Naive thymus-derived CD8-positive, alpha-beta T cell (primary cell): ENCODE data around the gene ABCD4. TPM values are rescaled to one million over a fixed set of nuclear protein-coding genes. Genes with fewer than 3 reads are reported as not detected.
A peak's percentile ranks its signal among the peaks of the same experiment; 100 is the strongest.

ENCODE experiments used
- ATAC-seq, 2 donors: fragments of 150-1000 bp; cut with Tn5 transposase in 1 of 2; sonication (Bioruptor Pico), chemical (Tn5 transposase) in 1 of 2; 1 replicate in 1 of 2; 2 replicates in 1 of 2; pipeline ENCODE4 v1.10.0; 2021; ENCODE audit warnings: mild to moderate bottlenecking in 2 of 2, moderate library complexity in 2 of 2
- POLR2A ChIA-PET: fragments of 350-600 bp; sonication (Branson Sonifier 250); formaldehyde crosslinking; loops from one replicate; lab custom pipeline; 2021; ENCODE audit warnings: antibody characterized with exemption; lab: Charles Lee
- DNase-seq, 10 donors: peaks; one replicate each; pipeline versions ENCODE4 v3.0.0 to v3.0.0-alpha.2; 2020 to 2022
- H3K27ac Mint-ChIP-seq, 10 donors: one replicate each; pipeline ENCODE4 v1.8.0; 2020 to 2022; ENCODE audit warnings: mild to moderate bottlenecking in 10 of 10, mixed read lengths in 10 of 10, moderate library complexity in 4 of 10, inconsistent platforms in 1 of 10
- H3K27me3 Mint-ChIP-seq, 5 donors: one replicate each; pipeline ENCODE4 v1.8.0; 2021 to 2022; ENCODE audit warnings: mixed read lengths in 5 of 5
- H3K36me3 Mint-ChIP-seq, 3 donors: one replicate each; pipeline ENCODE4 v1.8.0; 2020 to 2022; ENCODE audit warnings: mixed read lengths in 3 of 3, mild to moderate bottlenecking in 2 of 3, inconsistent platforms in 1 of 3
- H3K4me1 Mint-ChIP-seq, 4 donors: one replicate each; pipeline ENCODE4 v1.8.0; 2021 to 2022; ENCODE audit warnings: mixed read lengths in 4 of 4
- H3K4me3 Mint-ChIP-seq, 10 donors: one replicate each; pipeline ENCODE4 v1.8.0; 2020 to 2022; ENCODE audit warnings: mild to moderate bottlenecking in 10 of 10, mixed read lengths in 10 of 10, moderate library complexity in 6 of 10, inconsistent platforms in 1 of 10
- H3K9me3 Mint-ChIP-seq, 9 donors: one replicate each; pipeline ENCODE4 v1.8.0; 2020 to 2022; ENCODE audit warnings: mixed read lengths in 9 of 9, mild to moderate bottlenecking in 3 of 9, inconsistent platforms in 1 of 9, moderate library complexity in 1 of 9
- polyA plus RNA-seq, 3 donors: library from polyadenylated mRNA; unstranded; fragments of 300-500 nt; fragmentation: Illumina TruSeq; gene quantifications; one replicate each; pipeline ENCODE4 v1.2.3, GENCODE V29; 2021
- total RNA-seq, 8 experiments: library from RNA in 2 of 8; stranded (reverse) in 2 of 8; gene quantifications; one replicate each; pipeline ENCODE4 v1.2.3 and lab custom pipeline; 2021 to 2026

ABCD4 gene
- total and polyA plus RNA-seq, 5 experiments from 2014 or later = 20.2 to 116 (median 24.0) TPM

DNA sequence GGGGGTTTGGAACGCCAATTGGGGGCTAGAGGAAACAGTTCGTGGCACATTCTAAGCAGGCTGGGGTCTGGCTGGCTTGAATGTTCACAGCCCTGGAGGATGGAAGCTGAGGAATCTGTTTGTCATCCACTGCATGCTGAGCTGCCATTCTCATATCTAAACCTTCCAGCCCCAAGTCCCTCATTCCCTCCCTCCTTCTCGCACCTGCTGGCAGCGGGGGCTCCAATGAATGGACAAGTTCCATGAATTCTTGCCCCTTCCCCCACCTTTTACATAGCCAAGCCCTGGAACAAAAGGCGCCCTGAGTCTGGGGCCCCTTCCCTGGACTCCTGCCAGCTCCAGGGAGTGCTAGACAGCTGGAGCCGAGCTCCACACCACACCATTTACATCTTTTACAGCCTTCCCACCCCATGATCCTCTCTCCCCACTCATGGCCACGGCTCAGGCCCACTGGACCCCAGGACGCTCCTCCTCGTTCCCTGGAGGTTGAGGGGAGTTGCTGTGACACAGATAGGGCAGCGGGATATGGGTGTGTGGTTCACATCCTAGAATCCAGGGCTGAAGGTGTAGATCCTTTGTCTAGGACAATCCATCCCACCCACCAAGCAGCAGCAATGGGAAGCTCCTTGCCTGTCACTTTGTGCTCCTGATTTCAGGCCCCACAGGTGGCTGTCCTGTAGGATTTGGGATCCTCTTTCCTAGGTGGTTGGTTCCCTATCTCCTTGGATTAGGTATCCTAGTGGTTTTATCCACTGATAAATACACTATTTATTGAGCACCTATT is 23.8 kb upstream of the ABCD4 start:
- POLR2A ChIA-PET = no interaction called here
- no peaks in the 10 kb centered on the region for H3K36me3 Mint-ChIP-seq

DNA sequence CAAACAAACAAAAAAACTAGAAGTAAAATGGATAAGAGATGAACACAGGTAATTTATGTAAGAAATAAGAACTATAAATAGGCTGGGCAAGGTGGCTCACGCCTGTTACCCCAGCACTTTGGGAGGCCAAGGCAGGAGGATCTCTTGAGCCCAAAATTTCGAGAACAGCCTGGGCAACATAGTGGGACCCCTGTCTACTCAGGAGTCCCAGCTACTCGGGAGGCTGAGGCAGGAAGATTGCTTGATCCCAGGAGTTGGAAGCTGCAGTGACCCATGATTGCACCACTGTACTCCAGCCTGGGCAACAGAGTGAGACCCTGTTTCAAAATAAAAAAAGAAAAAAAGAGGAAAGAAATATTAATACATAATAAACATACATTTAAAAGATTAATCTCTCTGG is 22.7 kb upstream of the ABCD4 start:
- no peak overlapping the region for H3K27ac Mint-ChIP-seq
- H3K36me3 Mint-ChIP-seq = no peaks in the 10 kb centered on the region
- no peaks in the 10 kb centered on the region for H3K9me3 Mint-ChIP-seq
- no peak overlapping the region for H3K4me3 Mint-ChIP-seq
- DNase-seq = no peak
- peaks cover 11 to 29% (median 15%) of the 10 kb centered on the region in 5 donors for H3K27me3 Mint-ChIP-seq
- POLR2A ChIA-PET = no interaction called here
- no peaks in the 10 kb centered on the region for H3K4me1 Mint-ChIP-seq
- ATAC-seq = no peak

More for the DNA sequence above, 23.8 kb upstream of the ABCD4 start:
- Mint-ChIP-seq H3K27me3 (peaks cover 6 to 20% (median 8%) of the 10 kb centered on the region in 5 donors), H3K4me1 (no peaks in the 10 kb centered on the region), H3K4me3 (no peak overlapping the region), H3K27ac (peak overlapping the region in 1 of 10 donors; percentile 37), H3K9me3 (no peaks in the 10 kb centered on the region)
- no peak for ATAC-seq
- DNase-seq = no peak

DNA sequence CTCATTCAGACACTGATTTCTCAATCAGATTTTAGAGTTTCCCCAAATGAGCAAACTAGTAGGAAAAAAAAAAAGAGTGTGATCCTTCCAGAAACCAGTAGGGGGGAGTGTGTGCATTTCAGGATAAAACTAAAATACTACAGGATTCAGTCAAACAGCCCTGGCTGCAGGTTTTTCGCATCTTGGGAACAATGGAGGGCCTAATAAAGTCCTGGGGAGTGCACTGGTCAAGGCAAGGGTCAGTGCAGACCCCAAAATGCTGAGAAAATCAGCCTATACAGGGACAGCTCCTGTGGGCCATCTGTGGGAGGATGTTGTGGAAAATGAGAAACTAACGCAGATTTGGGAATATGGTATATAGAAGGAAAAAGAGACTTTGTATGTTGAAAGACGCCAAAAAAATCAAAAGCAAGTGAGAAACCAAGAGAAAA is 22.2 kb upstream of the ABCD4 start:
- Mint-ChIP-seq H3K4me3 (no peak overlapping the region), H3K9me3 (no peaks in the 10 kb centered on the region), H3K27me3 (peaks cover 11 to 29% (median 14%) of the 10 kb centered on the region in 5 donors), H3K4me1 (no peaks in the 10 kb centered on the region), H3K27ac (no peak overlapping the region), H3K36me3 (no peaks in the 10 kb centered on the region)
- POLR2A ChIA-PET = no interaction called here
- ATAC-seq (no peak), DNase-seq (no peak)

DNA sequence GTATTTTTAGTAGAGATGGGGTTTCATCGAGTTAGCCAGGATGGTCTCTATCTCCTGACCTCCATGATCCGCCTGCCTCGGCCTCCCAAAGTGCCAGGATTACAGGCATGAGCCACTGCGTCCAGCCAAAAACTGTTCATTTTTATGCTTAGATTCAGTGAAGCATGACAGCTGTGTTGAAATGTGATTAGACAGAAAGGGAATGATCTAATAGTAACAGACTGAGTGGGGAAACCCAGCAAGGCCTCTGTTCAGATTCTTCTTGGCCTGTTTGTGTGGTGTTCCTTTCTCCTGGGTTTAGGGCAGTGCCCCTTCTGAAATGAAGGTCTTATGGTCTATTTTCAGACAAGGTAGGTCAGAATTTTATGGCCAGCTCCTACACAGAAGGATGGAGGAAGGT is 11.8 kb upstream of the ABCD4 start:
- no peaks in the 10 kb centered on the region for H3K36me3 Mint-ChIP-seq
- H3K4me1 Mint-ChIP-seq = no peaks in the 10 kb centered on the region
- no peak for ATAC-seq
- H3K27me3 Mint-ChIP-seq = peaks cover 0 to 8% (median 4%) of the 10 kb centered on the region in 5 donors
- H3K9me3 Mint-ChIP-seq = no peaks in the 10 kb centered on the region
- POLR2A ChIA-PET = no interaction called here
- no peak for DNase-seq
- H3K27ac Mint-ChIP-seq = no peak overlapping the region
- H3K4me3 Mint-ChIP-seq = no peak overlapping the region

DNA sequence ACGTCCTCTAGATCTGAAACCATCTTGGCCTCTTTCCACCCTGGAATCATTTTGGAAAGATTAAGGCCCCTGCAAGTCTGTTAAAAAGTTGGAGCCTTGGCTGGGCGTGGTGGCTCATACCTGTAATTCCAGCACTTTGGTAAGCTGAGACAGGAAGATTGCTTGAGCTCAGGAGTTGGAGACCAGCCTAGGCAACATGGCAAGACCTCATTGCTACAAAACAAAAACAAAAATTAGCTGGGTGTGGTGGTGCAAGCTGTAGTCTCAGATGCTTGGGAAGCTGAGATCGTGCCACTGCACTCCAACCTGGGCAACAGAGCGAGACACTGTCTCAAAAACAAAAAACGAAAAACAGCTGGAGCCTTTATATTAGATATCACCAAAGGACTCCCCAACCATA is 10.9 kb upstream of the ABCD4 start:
- H3K36me3 Mint-ChIP-seq = no peaks in the 10 kb centered on the region
- no peak overlapping the region for H3K4me3 Mint-ChIP-seq
- POLR2A ChIA-PET = interaction anchor here (1.0 kb wide), 1 partner anchor 11 kb away, joined by 3 read pairs; the partner anchor contains the start of gene ABCD4
- peak overlapping the region in 1 of 10 donors; percentile 76 for H3K27ac Mint-ChIP-seq
- peaks cover 0 to 4% (median 0%) of the 10 kb centered on the region in 5 donors for H3K27me3 Mint-ChIP-seq
- no peaks in the 10 kb centered on the region for H3K9me3 Mint-ChIP-seq
- H3K4me1 Mint-ChIP-seq = no peaks in the 10 kb centered on the region
- no peak for ATAC-seq
- no peak for DNase-seq

DNA sequence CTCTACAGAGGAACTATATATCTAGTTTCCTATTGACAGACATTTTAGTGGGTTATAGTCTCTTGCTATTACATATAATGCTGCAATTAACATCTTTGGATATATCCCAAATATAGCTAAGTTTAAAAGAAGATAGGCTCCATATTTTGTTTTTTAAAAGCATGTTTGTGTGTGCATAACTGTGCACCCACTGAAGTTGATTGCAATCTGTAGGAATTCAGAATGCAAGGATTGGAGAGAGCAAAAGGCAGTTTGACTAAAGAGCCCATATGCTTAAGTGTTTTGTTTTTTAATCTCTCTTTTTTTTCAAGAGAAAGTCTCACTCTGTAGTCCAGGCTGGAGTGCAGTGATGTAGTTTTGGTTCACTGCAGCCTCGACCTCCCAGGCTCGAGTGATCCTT is 9.4 kb upstream of the ABCD4 start:
- H3K27me3 Mint-ChIP-seq = peaks cover 0 to 4% (median 0%) of the 10 kb centered on the region in 5 donors
- no peaks in the 10 kb centered on the region for H3K4me1 Mint-ChIP-seq
- no peak overlapping the region for H3K4me3 Mint-ChIP-seq
- H3K36me3 Mint-ChIP-seq = no peaks in the 10 kb centered on the region
- DNase-seq (no peak), ATAC-seq (no peak)
- no peaks in the 10 kb centered on the region for H3K9me3 Mint-ChIP-seq
- POLR2A ChIA-PET = interaction anchor here (0.7 kb wide), 3 partner anchors 10 to 1112 kb away, joined by 3 to 4 read pairs (median 3); partner anchors contain the start of gene ABCD4
- H3K27ac Mint-ChIP-seq = no peak overlapping the region

DNA sequence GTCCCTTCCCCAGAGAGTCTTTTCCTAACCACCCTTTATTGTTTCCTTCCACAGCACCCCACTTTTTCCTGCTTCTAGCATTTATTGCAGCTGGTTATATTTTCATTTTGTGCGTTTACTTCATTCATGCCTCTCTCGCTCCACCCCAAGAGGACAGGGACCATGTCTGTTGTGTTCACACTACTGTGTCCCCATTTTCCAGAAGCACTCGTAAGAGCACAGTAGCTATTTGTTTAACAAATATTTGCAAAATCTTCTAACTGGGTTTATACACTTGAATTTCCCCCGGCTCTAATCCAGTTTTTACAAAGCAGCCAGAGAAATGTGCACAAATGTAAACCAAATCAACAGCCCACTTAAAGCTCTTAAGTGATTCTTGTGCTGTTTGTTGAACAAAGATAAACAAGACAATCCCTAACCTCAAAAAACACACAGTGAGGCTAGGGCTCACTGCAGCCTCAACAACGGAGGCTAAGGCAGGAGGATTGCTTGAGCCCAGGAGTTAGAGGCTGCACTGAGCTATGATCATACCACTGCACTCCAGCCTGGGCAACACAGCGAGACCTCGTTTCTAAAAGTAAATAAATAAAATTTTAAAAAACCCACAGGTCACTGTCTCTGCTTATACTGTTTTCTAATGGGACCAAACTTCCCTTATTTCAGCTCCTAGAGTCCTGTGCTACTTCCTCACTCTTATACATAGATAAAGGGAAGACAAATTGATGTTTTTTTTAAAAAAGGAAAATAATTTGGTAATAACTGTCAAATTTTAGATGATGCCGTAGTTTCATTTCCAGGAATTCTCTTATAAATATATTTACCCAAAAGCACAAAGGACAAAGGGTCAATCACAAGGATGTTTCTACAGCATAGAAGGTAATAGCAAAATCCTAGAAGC is 6.6 kb upstream of the ABCD4 start:
- POLR2A ChIA-PET = no interaction called here
- ATAC-seq = no peak
- no peak overlapping the region for H3K4me3 Mint-ChIP-seq
- H3K36me3 Mint-ChIP-seq = no peaks in the 10 kb centered on the region
- H3K4me1 Mint-ChIP-seq = peaks cover 0 to 2% (median 0%) of the 10 kb centered on the region in 4 donors
- peak overlapping the region in 1 of 10 donors; percentile 17 for H3K27ac Mint-ChIP-seq
- no peaks in the 10 kb centered on the region for H3K27me3 Mint-ChIP-seq
- DNase-seq = no peak
- no peaks in the 10 kb centered on the region for H3K9me3 Mint-ChIP-seq

DNA sequence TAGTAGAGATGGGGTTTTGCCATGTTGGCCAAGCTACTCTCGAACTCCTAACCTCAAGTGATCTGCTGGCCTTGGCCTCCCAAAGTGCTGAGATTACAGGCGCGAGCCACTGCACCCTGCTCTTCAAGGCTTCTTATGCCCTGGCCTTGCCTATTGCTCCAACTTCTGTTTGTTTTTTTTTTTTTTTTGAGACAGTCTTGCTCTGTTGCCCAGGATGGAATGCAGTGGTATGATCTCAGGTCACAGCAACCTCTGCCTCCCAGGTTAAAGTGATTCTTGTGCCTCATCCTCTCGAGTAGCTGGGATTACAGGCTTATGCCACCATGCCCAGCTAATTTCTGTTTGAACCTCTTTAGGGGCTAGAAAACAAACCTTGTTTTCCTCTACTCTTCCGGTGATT is 6.0 kb upstream of the ABCD4 start:
- Mint-ChIP-seq H3K4me1 (peaks cover 0 to 5% (median 0%) of the 10 kb centered on the region in 4 donors), H3K27ac (peak overlapping the region in 2 of 10 donors; percentile 17 to 23), H3K27me3 (no peaks in the 10 kb centered on the region), H3K36me3 (no peaks in the 10 kb centered on the region), H3K4me3 (no peak overlapping the region), H3K9me3 (no peaks in the 10 kb centered on the region)
- DNase-seq (no peak), ATAC-seq (no peak)
- POLR2A ChIA-PET = no interaction called here

DNA sequence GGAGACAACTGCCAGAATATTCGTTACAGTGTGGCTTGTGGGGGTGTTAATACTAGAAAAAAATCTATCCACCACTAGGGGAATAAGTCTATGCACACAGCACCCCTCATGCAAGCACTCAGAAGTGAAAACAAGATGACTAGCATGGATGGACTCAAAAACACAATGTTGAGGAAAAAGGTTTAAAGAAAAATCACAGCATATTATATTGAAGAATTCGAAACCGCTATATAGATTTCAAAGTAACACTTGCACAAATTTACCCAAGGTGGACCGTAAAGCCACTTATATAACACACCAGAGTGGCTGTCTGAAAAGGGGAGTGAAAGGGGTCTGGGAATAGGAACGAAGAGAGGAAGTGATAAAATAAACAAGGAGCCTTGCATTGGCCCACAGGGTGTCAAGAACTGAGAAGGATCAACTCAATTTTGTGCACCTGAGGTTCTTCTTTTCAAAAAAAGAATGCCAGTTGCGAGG is 544 bp downstream of the ABCD4 start:
- peak overlapping the region; percentile 91 to 100 (median 96) for H3K4me3 Mint-ChIP-seq
- no peaks in the 10 kb centered on the region for H3K9me3 Mint-ChIP-seq
- H3K27me3 Mint-ChIP-seq = no peaks in the 10 kb centered on the region
- H3K36me3 Mint-ChIP-seq = peaks cover 0 to 27% (median under 1%) of the 10 kb centered on the region in 3 donors
- peak overlapping the region; percentile 93 to 100 (median 96) for H3K27ac Mint-ChIP-seq
- DNase-seq (peak in 6 of 10 donors; percentile 23 to 68 (median 48)), ATAC-seq (peak; percentile 78 to 86)
- H3K4me1 Mint-ChIP-seq = peaks cover 17 to 44% (median 30%) of the 10 kb centered on the region in 4 donors
- POLR2A ChIA-PET = interaction anchor here (0.5 to 1.3 kb wide), 4 partner anchors 10 to 1244 kb away, joined by 3 to 4 read pairs (median 3); partner anchors contain the start of gene RBM25

DNA sequence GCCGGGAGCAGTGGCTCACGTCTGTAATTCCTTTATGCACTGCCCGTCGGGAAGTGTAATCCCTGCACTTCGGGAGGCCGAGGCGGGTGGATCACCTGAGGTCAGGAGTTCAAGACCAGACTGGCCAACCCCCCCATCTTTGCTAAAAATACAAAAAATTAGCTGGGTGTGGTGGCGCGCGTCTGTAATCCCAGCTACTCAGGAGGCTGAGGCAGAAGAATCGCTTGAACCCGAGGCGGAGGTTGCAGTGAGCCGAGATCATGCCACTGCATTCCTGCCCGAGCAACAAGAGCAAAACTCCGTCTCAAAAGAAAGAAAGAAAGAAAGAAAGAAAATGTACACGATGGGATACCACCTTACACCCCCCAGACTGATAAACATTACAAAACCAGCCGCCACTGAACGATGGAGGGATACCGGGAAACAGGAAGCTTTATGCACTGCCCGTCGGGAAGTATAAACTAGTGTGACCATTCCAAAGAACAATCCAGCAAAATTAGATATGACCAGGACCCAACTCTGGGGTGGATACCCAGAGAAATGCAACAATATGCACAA is 1.1 kb downstream of the ABCD4 start:
- peaks cover 0 to 30% (median 2%) of the 10 kb centered on the region in 3 donors for H3K36me3 Mint-ChIP-seq
- H3K4me1 Mint-ChIP-seq = peaks cover 17 to 44% (median 30%) of the 10 kb centered on the region in 4 donors
- peak overlapping the region; percentile 91 to 100 (median 96) for H3K4me3 Mint-ChIP-seq
- DNase-seq (no peak), ATAC-seq (peak in 1 of 2 donors; percentile 1)
- H3K27me3 Mint-ChIP-seq = no peaks in the 10 kb centered on the region
- H3K27ac Mint-ChIP-seq = peak overlapping the region; percentile 93 to 100 (median 96)
- POLR2A ChIA-PET = interaction anchor here (1.3 kb wide), 1 partner anchor 12 kb away, joined by 3 read pairs; no protein-coding TSS in a partner anchor
- no peaks in the 10 kb centered on the region for H3K9me3 Mint-ChIP-seq

DNA sequence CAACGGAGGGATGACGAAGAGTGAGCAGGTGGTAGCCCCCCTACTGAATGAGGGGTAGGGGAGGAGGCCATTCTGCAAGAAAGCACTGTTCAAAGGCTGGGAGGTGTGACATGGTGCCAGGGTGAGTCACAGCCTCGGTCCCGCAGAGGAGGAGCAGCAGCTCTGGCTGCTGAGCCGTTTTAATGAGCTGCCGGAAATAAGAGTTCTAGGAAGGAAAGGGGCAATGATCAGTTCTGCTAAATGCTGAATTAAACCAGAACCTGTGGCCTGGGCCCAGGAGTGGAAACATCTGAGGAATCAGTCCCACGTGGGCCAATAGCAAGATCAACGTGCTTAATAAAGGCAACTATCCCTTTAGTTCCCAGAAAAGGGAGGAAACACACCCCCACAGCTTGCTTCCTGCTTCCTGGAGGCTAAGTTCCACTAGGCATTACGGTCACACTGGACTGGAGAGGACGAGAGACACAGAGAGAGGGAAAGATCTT is 3.6 kb downstream of the ABCD4 start:
- peak overlapping the region in 5 of 10 donors; percentile 10 to 74 (median 56) for H3K27ac Mint-ChIP-seq
- H3K4me3 Mint-ChIP-seq = peak overlapping the region in 3 of 10 donors; percentile 6 to 34 (median 22)
- H3K9me3 Mint-ChIP-seq = no peaks in the 10 kb centered on the region
- POLR2A ChIA-PET = no interaction called here
- H3K27me3 Mint-ChIP-seq = no peaks in the 10 kb centered on the region
- no peak for DNase-seq
- peaks cover 0 to 48% (median 2%) of the 10 kb centered on the region in 3 donors for H3K36me3 Mint-ChIP-seq
- peaks cover 20 to 43% (median 33%) of the 10 kb centered on the region in 4 donors for H3K4me1 Mint-ChIP-seq
- ATAC-seq = no peak

DNA sequence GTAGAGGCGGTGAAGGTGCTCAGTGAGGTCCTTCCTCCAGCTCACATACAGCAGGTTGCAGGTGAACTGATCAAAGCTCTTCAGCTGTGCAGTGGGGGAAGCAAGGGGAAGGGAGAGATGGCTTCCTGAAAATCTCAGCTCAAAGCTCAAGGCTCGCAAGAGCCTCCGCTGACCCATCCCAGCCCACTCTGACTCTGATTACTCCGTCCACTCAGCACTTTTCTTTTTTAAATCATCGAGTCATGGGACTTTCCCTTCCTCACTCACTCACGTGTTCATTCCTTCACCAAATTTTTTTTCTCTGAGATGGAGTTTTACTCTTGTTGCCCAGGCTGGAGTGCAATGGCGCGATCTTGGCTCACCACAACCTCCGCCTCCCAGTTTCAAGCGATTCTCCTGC is 4.7 kb downstream of the ABCD4 start:
- Mint-ChIP-seq H3K4me3 (no peak overlapping the region), H3K36me3 (peaks cover 0 to 53% (median 2%) of the 10 kb centered on the region in 3 donors), H3K9me3 (no peaks in the 10 kb centered on the region), H3K27me3 (no peaks in the 10 kb centered on the region), H3K27ac (peak overlapping the region in 2 of 10 donors; percentile 62 to 68), H3K4me1 (peaks cover 18 to 38% (median 28%) of the 10 kb centered on the region in 4 donors)
- no peak for ATAC-seq
- no peak for DNase-seq
- POLR2A ChIA-PET = no interaction called here
